HEK293 (cell line): ENCODE data around the gene CTPS2.

Experiments
- CTCF ChIA-PET: fragments of 350-600 bp; formaldehyde crosslinking; extraction: SDS; loops from one replicate; lab custom pipeline; 2021; ENCODE audit warnings: antibody characterized with exemption; lab: Yijun Ruan, JAX
- POLR2A ChIA-PET: fragments of 300-600 bp; formaldehyde crosslinking; extraction: SDS; loops from one replicate; lab custom pipeline; 2020; ENCODE audit warnings: antibody characterized with exemption, inconsistent platforms; lab: Yijun Ruan, JAX
- H3K27ac ChIP-seq: fragments of 200-500 bp; sonication (Bioruptor generic); 2 replicates; pipeline ENCODE4 v1.5.1; 2014; ENCODE audit warnings: low read depth, low read length, control low read depth, inconsistent platforms; ENCODE audit errors: extremely low read depth
- H3K36me3 ChIP-seq, 2 experiments: fragments of 200-500 bp in 1 of 2; sonication (Bioruptor generic) in 1 of 2; 1 replicate in 1 of 2; 2 replicates in 1 of 2; pipeline ENCODE4 v1.5.1; 2014 to 2017; ENCODE audit warnings: inconsistent platforms in 2 of 2, low read length in 2 of 2; ENCODE audit not compliant: control insufficient read depth in 2 of 2, insufficient read depth in 1 of 2
- H3K4me1 ChIP-seq: fragments of 200-500 bp; sonication (Bioruptor generic); 2 replicates; pipeline ENCODE4 v1.5.1; 2014; ENCODE audit warnings: mild to moderate bottlenecking, low read length, inconsistent platforms; ENCODE audit not compliant: control insufficient read depth, insufficient read depth
- H3K4me3 ChIP-seq: 2 replicates; pipeline ENCODE4 v1.5.1; 2011; ENCODE audit warnings: low read depth, mild to moderate bottlenecking, control low read depth, low read length, moderate library complexity
- H3K9me3 ChIP-seq: fragments of 200-500 bp; sonication (Bioruptor generic); 2 replicates; pipeline ENCODE4 v1.5.1; 2014; ENCODE audit warnings: low read depth, low read length, inconsistent platforms; ENCODE audit not compliant: control insufficient read depth, insufficient read depth
- MZF1 ChIP-seq: fragments of 450-650 bp; formaldehyde crosslinking; IDR thresholded peaks from 2 replicates; pipeline ENCODE4 v1.5.1; 2017; ENCODE audit warnings: missing biosample characterization, missing genetic modification characterization, borderline replicate concordance
- ZNF140 ChIP-seq: fragments of 450-650 bp; formaldehyde crosslinking; IDR thresholded peaks from 2 replicates; pipeline ENCODE4 v1.5.1; 2016; ENCODE audit warnings: missing biosample characterization, missing genetic modification characterization
- ZNF19 ChIP-seq: fragments of 450-650 bp; formaldehyde crosslinking; IDR thresholded peaks from 2 replicates; pipeline ENCODE4; 2016; ENCODE audit warnings: missing biosample characterization, missing genetic modification characterization, low read depth
- ZNF426 ChIP-seq: fragments of 450-650 bp; formaldehyde crosslinking; IDR thresholded peaks from 2 replicates; pipeline ENCODE4 v1.5.1; 2017; ENCODE audit warnings: missing biosample characterization, missing genetic modification characterization, mild to moderate bottlenecking, inconsistent platforms, moderate library complexity
- ZNF433 ChIP-seq: fragments of 450-650 bp; formaldehyde crosslinking; IDR thresholded peaks from 2 replicates; pipeline ENCODE4 v1.5.1; 2016; ENCODE audit warnings: missing biosample characterization, missing genetic modification characterization, low read depth
- ZNF473 ChIP-seq: fragments of 450-650 bp; formaldehyde crosslinking; IDR thresholded peaks from 2 replicates; pipeline ENCODE4 v1.5.1; 2017; ENCODE audit warnings: missing biosample characterization, missing genetic modification characterization
- ZNF48 ChIP-seq: fragments of 450-650 bp; formaldehyde crosslinking; IDR thresholded peaks from 2 replicates; pipeline ENCODE4 v1.5.1; 2016; ENCODE audit warnings: missing biosample characterization, missing genetic modification characterization
- ZNF571 ChIP-seq: fragments of 450-650 bp; formaldehyde crosslinking; IDR thresholded peaks from 2 replicates; pipeline ENCODE4 v1.5.0; 2017; ENCODE audit warnings: missing biosample characterization, missing genetic modification characterization
- ZNF610 ChIP-seq: fragments of 450-650 bp; formaldehyde crosslinking; IDR thresholded peaks from 2 replicates; pipeline ENCODE4 v1.5.1; 2016; ENCODE audit warnings: missing biosample characterization, missing genetic modification characterization, borderline replicate concordance
- ZXDB ChIP-seq: fragments of 450-650 bp; formaldehyde crosslinking; IDR thresholded peaks from 2 replicates; pipeline ENCODE4 v1.5.1; 2016; ENCODE audit warnings: missing biosample characterization, missing genetic modification characterization
- TF ChIP-seq, protein P1 (sequence below): fragments of 450-650 bp; formaldehyde crosslinking; conservative IDR thresholded peaks from 2 replicates; pipeline ENCODE4 v1.5.1; 2016; ENCODE audit warnings: low read depth, missing biosample characterization, missing genetic modification characterization
- TF ChIP-seq, protein P2 (sequence below): fragments of 450-650 bp; formaldehyde crosslinking; IDR thresholded peaks from 2 replicates; pipeline ENCODE4 v1.5.1; 2016; ENCODE audit warnings: missing biosample characterization, missing genetic modification characterization
- TF ChIP-seq, protein P3 (sequence below): fragments of 450-650 bp; formaldehyde crosslinking; IDR thresholded peaks from 2 replicates; pipeline ENCODE4 v1.5.0; 2017; ENCODE audit warnings: missing biosample characterization, missing genetic modification characterization, borderline replicate concordance
- TF ChIP-seq, protein P4 (sequence below): fragments of 450-650 bp; formaldehyde crosslinking; IDR thresholded peaks from 2 replicates; pipeline ENCODE4 v1.5.1; 2016; ENCODE audit warnings: missing biosample characterization, missing genetic modification characterization
- TF ChIP-seq, protein P5 (sequence below): fragments of 450-650 bp; formaldehyde crosslinking; IDR thresholded peaks from 2 replicates; pipeline ENCODE4 v1.5.1; 2017; ENCODE audit warnings: missing biosample characterization, missing genetic modification characterization

The CTPS2 gene

DNA sequence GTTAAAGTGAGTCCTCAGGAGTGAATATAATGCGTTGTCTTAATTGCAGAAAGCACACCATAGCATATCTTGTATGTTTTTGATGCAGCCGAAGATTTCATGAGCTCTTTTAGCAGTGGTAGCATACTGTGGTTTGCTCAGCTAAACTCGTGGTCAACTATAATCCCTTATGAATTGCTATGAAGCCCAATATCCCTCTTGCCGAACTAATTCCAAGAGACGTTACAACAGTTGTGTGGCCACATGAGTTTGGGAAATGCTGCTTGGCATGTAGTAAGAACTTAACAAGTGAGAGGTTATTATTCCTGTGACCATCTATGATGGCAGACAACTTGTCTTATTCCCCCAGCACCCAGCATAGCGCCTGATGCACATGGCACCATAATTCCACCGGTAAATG, 37.7 kb upstream of the CTPS2 start (continued):
- TF ChIP-seq, protein P1, sequence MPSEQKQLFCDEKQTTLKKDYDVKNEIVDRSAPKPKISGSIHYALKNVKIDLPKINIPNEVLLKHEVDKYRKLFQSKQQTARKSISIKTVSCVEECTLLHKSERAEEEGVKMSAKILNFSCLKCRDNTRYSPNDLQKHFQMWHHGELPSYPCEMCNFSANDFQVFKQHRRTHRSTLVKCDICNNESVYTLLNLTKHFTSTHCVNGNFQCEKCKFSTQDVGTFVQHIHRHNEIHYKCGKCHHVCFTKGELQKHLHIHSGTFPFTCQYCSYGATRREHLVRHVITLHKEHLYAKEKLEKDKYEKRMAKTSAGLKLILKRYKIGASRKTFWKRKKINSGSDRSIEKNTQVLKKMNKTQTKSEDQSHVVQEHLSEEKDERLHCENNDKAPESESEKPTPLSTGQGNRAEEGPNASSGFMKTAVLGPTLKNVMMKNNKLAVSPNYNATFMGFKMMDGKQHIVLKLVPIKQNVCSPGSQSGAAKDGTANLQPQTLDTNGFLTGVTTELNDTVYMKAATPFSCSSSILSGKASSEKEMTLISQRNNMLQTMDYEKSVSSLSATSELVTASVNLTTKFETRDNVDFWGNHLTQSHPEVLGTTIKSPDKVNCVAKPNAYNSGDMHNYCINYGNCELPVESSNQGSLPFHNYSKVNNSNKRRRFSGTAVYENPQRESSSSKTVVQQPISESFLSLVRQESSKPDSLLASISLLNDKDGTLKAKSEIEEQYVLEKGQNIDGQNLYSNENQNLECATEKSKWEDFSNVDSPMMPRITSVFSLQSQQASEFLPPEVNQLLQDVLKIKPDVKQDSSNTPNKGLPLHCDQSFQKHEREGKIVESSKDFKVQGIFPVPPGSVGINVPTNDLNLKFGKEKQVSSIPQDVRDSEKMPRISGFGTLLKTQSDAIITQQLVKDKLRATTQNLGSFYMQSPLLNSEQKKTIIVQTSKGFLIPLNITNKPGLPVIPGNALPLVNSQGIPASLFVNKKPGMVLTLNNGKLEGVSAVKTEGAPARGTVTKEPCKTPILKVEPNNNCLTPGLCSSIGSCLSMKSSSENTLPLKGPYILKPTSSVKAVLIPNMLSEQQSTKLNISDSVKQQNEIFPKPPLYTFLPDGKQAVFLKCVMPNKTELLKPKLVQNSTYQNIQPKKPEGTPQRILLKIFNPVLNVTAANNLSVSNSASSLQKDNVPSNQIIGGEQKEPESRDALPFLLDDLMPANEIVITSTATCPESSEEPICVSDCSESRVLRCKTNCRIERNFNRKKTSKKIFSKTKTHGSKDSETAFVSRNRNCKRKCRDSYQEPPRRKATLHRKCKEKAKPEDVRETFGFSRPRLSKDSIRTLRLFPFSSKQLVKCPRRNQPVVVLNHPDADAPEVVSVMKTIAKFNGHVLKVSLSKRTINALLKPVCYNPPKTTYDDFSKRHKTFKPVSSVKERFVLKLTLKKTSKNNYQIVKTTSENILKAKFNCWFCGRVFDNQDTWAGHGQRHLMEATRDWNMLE (tag by site-specific recombination): no peak
- TF ChIP-seq ZNF48: no peak
- TF ChIP-seq, protein P2, sequence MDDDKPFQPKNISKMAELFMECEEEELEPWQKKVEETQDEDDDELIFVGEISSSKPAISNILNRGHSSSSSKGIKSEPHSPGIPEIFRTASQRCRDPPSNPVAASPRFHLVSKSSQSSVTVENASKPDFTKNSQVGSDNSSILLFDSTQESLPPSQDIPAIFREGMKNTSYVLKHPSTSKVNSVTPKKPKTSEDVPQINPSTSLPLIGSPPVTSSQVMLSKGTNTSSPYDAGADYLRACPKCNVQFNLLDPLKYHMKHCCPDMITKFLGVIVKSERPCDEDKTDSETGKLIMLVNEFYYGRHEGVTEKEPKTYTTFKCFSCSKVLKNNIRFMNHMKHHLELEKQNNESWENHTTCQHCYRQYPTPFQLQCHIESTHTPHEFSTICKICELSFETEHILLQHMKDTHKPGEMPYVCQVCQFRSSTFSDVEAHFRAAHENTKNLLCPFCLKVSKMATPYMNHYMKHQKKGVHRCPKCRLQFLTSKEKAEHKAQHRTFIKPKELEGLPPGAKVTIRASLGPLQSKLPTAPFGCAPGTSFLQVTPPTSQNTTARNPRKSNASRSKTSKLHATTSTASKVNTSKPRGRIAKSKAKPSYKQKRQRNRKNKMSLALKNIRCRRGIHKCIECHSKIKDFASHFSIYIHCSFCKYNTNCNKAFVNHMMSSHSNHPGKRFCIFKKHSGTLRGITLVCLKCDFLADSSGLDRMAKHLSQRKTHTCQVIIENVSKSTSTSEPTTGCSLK (tag by site-specific recombination): no peak
- no peak for TF ChIP-seq ZNF610 (tag by site-specific recombination)

DNA sequence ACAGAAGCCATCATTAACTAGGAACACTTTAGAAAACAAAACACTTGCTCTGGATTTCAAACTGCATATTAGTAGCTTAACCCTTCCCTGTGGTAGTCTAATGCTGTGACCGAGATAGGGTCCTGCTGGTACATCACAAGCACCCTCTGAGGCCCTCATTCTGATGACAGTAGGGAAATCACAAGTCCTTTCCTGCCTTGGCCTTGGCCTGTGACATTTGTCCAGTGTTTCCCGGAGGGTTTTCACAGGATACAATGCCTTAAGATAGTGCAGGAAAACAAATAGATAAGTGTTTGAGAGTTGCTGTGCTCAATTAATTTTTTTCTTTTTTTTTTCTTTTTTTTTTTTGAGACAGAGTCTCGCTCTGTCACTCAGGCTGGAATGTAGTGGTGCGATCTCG, 36.0 kb upstream of the CTPS2 start:
- no peaks in the 10 kb centered on the region for H3K9me3 ChIP-seq
- H3K4me1 ChIP-seq: no peaks in the 10 kb centered on the region
- TF ChIP-seq ZNF571 (no peak), ZNF473 (tag by site-specific recombination) (no peak), ZXDB (tag by site-specific recombination) (no peak), ZNF19 (tag by site-specific recombination) (no peak), ZNF140 (no peak), ZNF433 (tag by site-specific recombination) (no peak), MZF1 (tag by site-specific recombination) (no peak), ZNF426 (tag by site-specific recombination) (no peak)
- TF ChIP-seq, protein P3, sequence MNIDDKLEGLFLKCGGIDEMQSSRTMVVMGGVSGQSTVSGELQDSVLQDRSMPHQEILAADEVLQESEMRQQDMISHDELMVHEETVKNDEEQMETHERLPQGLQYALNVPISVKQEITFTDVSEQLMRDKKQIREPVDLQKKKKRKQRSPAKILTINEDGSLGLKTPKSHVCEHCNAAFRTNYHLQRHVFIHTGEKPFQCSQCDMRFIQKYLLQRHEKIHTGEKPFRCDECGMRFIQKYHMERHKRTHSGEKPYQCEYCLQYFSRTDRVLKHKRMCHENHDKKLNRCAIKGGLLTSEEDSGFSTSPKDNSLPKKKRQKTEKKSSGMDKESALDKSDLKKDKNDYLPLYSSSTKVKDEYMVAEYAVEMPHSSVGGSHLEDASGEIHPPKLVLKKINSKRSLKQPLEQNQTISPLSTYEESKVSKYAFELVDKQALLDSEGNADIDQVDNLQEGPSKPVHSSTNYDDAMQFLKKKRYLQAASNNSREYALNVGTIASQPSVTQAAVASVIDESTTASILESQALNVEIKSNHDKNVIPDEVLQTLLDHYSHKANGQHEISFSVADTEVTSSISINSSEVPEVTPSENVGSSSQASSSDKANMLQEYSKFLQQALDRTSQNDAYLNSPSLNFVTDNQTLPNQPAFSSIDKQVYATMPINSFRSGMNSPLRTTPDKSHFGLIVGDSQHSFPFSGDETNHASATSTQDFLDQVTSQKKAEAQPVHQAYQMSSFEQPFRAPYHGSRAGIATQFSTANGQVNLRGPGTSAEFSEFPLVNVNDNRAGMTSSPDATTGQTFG (tag by site-specific recombination): no peak
- TF ChIP-seq, protein P4, sequence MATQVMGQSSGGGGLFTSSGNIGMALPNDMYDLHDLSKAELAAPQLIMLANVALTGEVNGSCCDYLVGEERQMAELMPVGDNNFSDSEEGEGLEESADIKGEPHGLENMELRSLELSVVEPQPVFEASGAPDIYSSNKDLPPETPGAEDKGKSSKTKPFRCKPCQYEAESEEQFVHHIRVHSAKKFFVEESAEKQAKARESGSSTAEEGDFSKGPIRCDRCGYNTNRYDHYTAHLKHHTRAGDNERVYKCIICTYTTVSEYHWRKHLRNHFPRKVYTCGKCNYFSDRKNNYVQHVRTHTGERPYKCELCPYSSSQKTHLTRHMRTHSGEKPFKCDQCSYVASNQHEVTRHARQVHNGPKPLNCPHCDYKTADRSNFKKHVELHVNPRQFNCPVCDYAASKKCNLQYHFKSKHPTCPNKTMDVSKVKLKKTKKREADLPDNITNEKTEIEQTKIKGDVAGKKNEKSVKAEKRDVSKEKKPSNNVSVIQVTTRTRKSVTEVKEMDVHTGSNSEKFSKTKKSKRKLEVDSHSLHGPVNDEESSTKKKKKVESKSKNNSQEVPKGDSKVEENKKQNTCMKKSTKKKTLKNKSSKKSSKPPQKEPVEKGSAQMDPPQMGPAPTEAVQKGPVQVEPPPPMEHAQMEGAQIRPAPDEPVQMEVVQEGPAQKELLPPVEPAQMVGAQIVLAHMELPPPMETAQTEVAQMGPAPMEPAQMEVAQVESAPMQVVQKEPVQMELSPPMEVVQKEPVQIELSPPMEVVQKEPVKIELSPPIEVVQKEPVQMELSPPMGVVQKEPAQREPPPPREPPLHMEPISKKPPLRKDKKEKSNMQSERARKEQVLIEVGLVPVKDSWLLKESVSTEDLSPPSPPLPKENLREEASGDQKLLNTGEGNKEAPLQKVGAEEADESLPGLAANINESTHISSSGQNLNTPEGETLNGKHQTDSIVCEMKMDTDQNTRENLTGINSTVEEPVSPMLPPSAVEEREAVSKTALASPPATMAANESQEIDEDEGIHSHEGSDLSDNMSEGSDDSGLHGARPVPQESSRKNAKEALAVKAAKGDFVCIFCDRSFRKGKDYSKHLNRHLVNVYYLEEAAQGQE (tag by site-specific recombination): no peak
- TF ChIP-seq, protein P5, sequence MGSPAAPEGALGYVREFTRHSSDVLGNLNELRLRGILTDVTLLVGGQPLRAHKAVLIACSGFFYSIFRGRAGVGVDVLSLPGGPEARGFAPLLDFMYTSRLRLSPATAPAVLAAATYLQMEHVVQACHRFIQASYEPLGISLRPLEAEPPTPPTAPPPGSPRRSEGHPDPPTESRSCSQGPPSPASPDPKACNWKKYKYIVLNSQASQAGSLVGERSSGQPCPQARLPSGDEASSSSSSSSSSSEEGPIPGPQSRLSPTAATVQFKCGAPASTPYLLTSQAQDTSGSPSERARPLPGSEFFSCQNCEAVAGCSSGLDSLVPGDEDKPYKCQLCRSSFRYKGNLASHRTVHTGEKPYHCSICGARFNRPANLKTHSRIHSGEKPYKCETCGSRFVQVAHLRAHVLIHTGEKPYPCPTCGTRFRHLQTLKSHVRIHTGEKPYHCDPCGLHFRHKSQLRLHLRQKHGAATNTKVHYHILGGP: no peak
- TF ChIP-seq, all 188 proteins: peak for 0
- Histone ChIP-seq H3K36me3 (peaks cover 79 to 90% of the 10 kb centered on the region in 2 experiments), H3K27ac (no peak overlapping the region), H3K4me3 (no peak overlapping the region)
- ChIA-PET POLR2A (interaction anchor here (0.7 kb wide), 1 partner anchor 15 kb away, joined by 5 read pairs; no protein-coding TSS in a partner anchor), CTCF (no interaction called here)
